T47D (cell line): Measurements from ENCODE around the gene NSF.

Experiments
- DNase-seq, 2 experiments: peaks; one replicate each; pipeline versions ENCODE4 v3.0.0 to v3.0.0-alpha.2; 2011 to 2012; ENCODE audit warnings: low read depth in 1 of 2, low spot score in 1 of 2
- JUND ChIP-seq: IDR thresholded peaks from 2 replicates; pipeline ENCODE4 v1.6.1; 2012; ENCODE audit warnings: low read depth
- in situ Hi-C: cut with HindIII; loops from 2 replicates; pipeline ENCODE4 v1.10.0; 2016; ENCODE audit warnings: low sequenced_read_pairs, low pct_unique_long_range_greater_than_20kb

Gene NSF

GRCh38 chr17:46793541-46793940 is 203.1 kb downstream of the NSF start:
- no peak for DNase-seq
- in situ Hi-C loops: no loop called here
- no peak for TF ChIP-seq JUND

GRCh38 chr17:46794318-46794717 is 203.8 kb downstream of the NSF start:
- TF ChIP-seq JUND: no peak
- in situ Hi-C loops: no loop called here
- DNase-seq: no peak

GRCh38 chr17:46795379-46795952 is 205.0 kb downstream of the NSF start:
- in situ Hi-C loops: no loop called here
- DNase-seq: no peak
- no peak for TF ChIP-seq JUND

GRCh38 chr17:46796084-46796483 is 205.6 kb downstream of the NSF start:
- in situ Hi-C loops: no loop called here
- DNase-seq: no peak
- no peak for TF ChIP-seq JUND

GRCh38 chr17:46796524-46796923 is 206.1 kb downstream of the NSF start:
- in situ Hi-C loops: no loop called here
- DNase-seq: no peak
- no peak for TF ChIP-seq JUND

GRCh38 chr17:46796956-46797530 is 206.6 kb downstream of the NSF start:
- no peak for TF ChIP-seq JUND
- in situ Hi-C loops: no loop called here
- DNase-seq: no peak

- no peak for DNase-seq
- in situ Hi-C loops: no loop called here
- TF ChIP-seq JUND: no peak
These were observed 210.1 kb downstream of the NSF start for GRCh38 chr17:46800573-46800972.

GRCh38 chr17:46802800-46803199 is 212.3 kb downstream of the NSF start:
- in situ Hi-C loops: no loop called here
- no peak for TF ChIP-seq JUND

GRCh38 chr17:46803544-46803943 is 213.1 kb downstream of the NSF start:
- in situ Hi-C loops: no loop called here
- no peak for TF ChIP-seq JUND

More at GRCh38 chr17:46802800-46803199, 212.3 kb downstream of the NSF start:
- no peak for DNase-seq

GRCh38 chr17:46805771-46806170 is 215.3 kb downstream of the NSF start:
- TF ChIP-seq JUND: no peak
- in situ Hi-C loops: no loop called here
- no peak for DNase-seq

More at GRCh38 chr17:46803544-46803943, 213.1 kb downstream of the NSF start:
- no peak for DNase-seq
